Transverse colon (tissue), 3 donors: ENCODE data around the gene RPL41.

Experiments
- CTCF ChIP-seq, 5 experiments: fragments of 200-600 bp in 3 of 5; fragments of 450-650 bp in 2 of 5; sonication (generic) in 3 of 5; IDR thresholded peaks; 1 replicate in 2 of 5; 2 replicates in 3 of 5; pipeline ENCODE4 v1.5.1; 2016 to 2017; ENCODE audit warnings: antibody characterized with exemption in 5 of 5, inconsistent platforms in 3 of 5, mild to moderate bottlenecking in 2 of 5, moderate library complexity in 1 of 5
- POLR2A ChIP-seq: fragments of 450-650 bp; IDR thresholded peaks from one replicate; pipeline ENCODE4 v1.6.1; 2016; ENCODE audit warnings: antibody characterized with exemption, mild to moderate bottlenecking, moderate library complexity

- no peak for TF ChIP-seq POLR2A
- TF ChIP-seq CTCF (IDR thresholded peaks at IDR 0.05): no peak
Observed at GRCh38 chr12:56074396-56074795, 42.0 kb upstream of the RPL41 start.
